ENCODE results near the gene HBG1.
"Not testable (repeated sequence)": the region's sequence is repeated elsewhere in the genome, so short reads cannot be mapped to it uniquely, and the experiment has no call there.

HBG1 gene

GRCh38 chr11:5277807-5278382 lies 28.2 kb upstream of the HBG1 start:
- no peak for DNase-seq (ENCODE audit: low read depth in 2 of 3, low spot score in 1 of 3)

GRCh38 chr11:5276697-5277096 lies 27.0 kb upstream of the HBG1 start:
- DNase-seq (ENCODE audit: low read depth in 2 of 3, low spot score in 1 of 3) = no peak

DNA sequence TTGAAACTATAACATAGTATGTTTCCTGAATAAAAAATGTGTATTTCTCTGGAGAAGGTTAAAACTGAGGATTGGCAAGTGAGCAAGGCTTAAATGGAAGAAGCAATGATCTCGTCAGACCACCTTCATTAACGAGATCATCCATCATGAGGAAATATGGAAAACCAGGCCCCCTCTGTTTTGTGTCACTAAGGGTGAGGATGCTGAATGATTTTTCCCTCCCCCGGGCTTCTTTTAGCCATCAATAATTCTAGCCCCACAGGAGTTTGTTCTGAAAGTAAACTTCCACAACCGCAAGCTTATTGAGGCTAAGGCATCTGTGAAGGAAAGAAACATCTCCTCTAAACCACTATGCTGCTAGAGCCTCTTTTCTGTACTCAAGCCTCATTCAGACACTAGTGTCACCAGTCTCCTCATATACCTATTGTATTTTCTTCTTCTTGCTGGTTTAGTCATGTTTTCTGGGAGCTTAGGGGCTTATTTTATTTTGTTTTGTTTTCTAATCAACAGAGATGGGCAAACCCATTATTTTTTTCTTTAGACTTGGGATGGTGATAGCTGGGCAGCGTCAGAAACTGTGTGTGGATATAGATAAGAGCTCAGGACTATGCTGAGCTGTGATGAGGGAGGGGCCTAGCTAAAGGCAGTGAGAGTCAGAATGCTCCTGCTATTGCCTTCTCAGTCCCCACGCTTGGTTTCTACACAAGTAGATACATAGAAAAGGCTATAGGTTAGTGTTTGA lies 25.9 kb upstream of the HBG1 start:
- no peak for DNase-seq (ENCODE audit: low read depth in 2 of 3, low spot score in 1 of 3)

- no peak for DNase-seq (ENCODE audit: low read depth in 2 of 3, low spot score in 1 of 3)
Measured at GRCh38 chr11:5274395-5274794, 24.7 kb upstream of the HBG1 start.

DNA sequence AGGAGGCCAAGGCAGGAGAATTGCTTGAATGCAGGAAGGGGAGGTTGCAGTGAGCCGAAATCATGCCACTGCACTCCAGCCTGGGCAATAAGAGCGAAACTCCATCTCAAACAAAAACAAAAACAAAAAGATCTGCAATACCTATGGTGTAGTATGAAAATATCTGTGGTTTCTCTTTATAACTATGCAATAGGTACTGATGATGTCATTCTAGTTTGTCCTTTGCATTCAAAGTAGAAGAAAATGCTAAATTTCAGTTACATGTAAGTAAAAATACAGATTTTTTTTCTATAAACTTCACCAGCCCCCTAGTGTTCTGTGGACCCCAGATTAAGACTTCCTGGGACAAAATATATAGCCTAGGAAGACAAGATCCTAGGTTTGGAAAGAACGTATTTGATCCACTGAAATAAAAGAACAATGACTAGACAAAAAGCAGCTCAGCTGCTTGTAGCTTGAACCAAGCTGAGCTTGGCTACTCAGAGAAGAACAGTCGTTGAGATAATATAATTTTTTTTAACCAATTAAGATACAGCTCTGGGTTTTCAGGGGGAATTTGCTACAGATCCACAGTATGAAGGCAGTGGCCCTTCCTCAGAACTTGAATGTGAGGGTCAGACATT lies 22.8 kb upstream of the HBG1 start:
- DNase-seq (ENCODE audit: low read depth in 2 of 3, low spot score in 1 of 3) = no peak

DNA sequence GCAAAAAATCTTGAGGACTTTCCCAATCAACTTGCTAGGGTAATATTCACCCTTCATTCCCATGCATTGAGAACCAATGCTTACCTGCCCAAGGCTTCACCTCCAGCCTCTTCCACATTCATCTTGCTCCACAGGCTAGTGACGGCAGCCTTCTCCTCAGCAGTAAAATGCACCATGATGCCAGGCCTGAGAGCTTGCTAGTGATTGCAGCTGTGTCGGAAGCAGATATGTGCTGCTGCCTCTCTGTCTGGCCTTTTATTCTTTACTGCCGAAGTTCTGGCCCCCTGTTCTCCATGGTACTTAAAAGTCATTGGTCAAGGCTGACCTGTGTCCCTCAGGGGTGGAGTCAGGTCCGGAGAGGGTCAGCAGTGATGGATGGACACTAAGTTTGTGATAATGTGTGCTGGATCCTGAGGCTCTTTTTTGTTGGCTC lies 20.1 kb upstream of the HBG1 start, which contains the start of gene HBE1:
TSS of gene HBE1 (minus strand) at position 231 of the 433 bp plus-strand sequence. CDS start at position 176, 55 bp downstream.
- DNase-seq (ENCODE audit: low read depth in 2 of 3, low spot score in 1 of 3) = no peak

DNA sequence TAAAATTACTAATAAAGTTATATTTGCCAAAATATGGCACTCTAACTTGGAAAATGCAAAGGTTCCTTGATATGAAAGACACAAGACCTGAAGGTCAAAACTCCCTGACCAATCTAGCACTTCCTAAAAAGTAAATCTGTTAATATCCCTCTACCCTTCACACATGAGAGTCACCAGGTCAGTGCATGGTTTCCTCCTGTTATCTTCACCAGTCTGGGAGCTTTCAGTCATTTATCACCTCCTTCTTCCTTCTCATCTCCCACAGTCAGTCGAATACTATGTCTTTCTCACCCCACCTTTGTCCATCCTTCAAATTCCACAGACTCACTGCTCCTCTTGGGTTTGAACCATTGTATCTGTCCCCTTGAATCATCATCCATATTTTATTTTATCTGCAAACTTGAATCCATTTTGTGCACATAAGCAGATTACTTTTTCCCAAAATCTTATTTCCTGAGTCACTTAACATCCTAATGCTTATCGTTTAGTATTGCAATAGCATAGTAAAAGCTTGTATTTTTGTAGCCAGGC lies 17.4 kb upstream of the HBG1 start:
- DNase-seq (ENCODE audit: low read depth in 2 of 3, low spot score in 1 of 3) = no peak

- no peak for DNase-seq (ENCODE audit: low read depth in 2 of 3, low spot score in 1 of 3)
Measured at GRCh38 chr11:5266609-5267008, 17.0 kb upstream of the HBG1 start.

DNA sequence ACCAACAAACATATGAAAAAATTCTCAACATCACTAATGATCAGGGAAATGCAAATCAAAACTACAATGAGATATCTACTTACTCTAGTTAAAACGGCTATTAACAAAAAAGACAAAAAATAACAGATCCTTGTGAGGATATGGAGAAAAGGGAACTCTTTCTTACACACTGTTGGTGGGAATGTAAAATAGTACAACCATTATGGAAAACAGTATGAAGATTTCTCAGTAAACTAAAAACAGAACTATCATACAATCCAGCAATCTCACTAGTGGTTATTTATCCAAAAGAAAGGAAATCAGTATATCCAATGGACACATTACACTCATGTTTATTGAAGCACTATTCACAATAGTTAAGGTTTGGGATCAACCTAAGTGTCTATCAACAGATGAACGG lies 16.2 kb upstream of the HBG1 start:
- DNase-seq (ENCODE audit: low read depth in 2 of 3, low spot score in 1 of 3) = no peak

DNA sequence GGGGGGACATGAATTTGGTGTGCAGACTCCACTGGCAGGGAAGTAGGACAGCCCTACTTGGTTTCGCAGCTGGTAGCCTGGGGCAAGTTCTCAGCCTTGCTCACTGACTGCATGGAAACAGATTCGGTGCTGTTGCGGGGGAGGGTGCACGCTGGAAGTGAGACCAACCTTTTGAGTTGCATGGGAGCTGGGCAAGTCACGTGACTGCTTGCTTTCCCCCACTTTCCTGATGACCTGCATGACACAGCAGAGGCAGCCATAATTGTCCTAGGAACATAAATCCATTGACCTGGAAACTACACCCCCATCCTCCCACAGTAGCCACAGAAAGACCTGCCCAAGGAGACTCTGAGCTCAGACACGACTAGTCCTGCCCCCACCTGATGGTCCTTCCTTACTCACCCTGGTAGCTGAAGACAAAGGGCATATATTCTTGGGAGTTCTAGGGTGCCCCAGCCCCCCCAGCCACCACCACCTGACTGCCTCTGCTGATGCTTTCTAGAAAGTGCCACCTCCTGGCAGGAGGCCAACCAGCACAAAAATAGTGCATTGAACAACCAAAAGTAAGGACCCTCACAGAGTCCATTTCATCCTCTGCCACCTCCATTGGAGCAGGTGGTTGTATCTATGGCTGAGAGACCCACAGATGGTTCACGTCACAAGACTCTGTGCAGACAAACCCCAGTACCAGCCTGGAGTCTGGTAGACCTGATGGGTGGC lies 9.0 kb upstream of the HBG1 start:
- no peak for DNase-seq (ENCODE audit: low read depth in 2 of 3, low spot score in 1 of 3)

DNA sequence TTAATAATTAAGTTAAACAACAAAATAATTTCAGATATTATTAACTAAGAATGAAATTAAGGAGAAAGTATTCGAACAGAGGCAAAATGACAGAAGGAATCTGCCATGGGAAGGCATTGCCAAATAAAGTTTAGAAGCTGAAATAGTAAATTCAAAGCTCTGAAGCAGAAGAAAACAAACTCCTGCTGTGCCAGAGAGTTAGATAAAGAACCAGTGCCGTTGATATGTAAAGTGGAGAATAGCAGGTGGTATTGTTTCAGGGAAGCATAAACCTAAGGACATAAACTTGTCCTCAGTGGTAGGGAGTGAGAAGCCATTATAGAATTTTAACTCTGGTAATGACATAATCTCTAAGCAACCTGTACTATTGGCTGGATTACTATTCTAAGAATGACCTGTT lies 7.6 kb upstream of the HBG1 start:
- no peak for DNase-seq (ENCODE audit: low read depth in 2 of 3, low spot score in 1 of 3)

DNA sequence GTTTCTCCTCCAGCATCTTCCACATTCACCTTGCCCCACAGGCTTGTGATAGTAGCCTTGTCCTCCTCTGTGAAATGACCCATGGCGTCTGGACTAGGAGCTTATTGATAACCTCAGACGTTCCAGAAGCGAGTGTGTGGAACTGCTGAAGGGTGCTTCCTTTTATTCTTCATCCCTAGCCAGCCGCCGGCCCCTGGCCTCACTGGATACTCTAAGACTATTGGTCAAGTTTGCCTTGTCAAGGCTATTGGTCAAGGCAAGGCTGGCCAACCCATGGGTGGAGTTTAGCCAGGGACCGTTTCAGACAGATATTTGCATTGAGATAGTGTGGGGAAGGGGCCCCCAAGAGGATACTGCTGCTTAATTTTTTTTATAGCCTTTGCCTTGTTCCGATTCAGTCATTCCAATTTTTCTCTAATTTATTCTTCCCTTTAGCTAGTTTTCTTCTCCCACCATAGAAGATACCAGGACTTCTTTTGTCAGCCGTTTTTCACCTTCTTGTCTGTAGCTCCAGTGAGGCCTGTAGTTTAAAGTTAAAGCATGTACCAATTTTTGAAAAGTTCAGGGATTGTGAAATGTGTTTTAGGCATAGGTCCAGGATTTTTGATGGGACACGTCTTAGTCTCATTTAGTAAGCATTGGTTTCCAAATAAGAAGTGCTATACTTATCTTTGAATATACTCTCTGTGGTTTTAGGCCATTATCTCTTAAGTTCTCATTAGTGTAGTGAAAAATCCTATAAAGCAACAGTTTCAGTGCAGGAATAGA lies 5.2 kb upstream of the HBG1 start, which contains the start of gene HBG2:
TSS of gene HBG2 (minus strand) at position 136 of the 768 bp plus-strand sequence. CDS start at position 83, 53 bp downstream.
- not testable (repeated sequence) for DNase-seq (ENCODE audit: low read depth in 2 of 3, low spot score in 1 of 3)

DNA sequence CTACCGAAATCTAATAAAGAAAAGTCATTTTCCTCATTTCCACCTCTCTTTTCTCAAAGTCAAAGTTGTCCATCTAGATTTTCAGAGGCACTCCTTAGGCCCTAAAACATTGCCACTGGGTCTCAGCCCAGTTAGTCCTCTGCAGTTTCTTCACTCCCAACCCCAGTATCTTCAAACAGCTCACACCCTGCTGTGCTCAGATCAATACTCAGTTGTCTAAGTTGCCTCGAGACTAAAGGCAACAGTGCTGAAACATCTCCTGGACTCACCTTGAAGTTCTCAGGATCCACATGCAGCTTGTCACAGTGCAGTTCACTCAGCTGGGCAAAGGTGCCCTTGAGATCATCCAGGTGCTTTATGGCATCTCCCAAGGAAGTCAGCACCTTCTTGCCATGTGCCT lies 4.4 kb upstream of the HBG1 start:
- not testable (repeated sequence) for DNase-seq (ENCODE audit: low read depth in 2 of 3, low spot score in 1 of 3)

DNA sequence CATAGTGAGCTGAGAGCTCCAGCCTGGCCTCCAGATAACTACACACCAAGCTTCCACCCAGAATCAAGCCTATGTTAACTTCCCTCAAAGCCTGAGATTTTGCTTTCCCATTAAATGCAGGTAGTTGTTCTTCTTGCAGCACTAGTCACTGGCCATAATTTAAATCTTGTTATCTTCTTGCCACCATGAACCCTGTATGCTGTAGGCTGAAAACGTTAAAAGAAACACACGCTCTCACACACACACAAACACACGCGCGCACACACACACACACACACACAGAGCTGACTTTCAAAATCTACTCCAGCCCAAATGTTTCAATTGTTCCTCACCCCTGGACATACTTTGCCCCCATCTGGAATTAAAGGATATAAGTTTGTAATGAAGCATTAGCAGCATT lies 3.8 kb upstream of the HBG1 start:
- not testable (repeated sequence) for DNase-seq (ENCODE audit: low read depth in 2 of 3, low spot score in 1 of 3)

DNA sequence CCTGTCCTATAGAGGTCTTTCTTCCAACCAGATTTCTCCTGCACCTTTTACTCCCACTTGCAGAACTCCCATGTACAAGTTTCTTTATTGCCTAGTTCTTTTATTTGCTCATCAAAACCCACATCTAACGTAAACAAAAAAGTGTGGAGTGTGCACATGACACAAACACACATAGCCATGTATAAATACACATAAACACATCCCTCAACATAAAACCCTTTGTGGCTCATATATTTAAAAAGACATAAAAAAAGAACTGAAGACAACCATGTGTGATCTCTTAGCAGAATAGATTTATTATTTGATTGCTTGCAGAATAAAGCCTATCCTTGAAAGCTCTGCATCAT lies 3.2 kb upstream of the HBG1 start:
- DNase-seq (ENCODE audit: low read depth in 2 of 3, low spot score in 1 of 3) = no peak

DNA sequence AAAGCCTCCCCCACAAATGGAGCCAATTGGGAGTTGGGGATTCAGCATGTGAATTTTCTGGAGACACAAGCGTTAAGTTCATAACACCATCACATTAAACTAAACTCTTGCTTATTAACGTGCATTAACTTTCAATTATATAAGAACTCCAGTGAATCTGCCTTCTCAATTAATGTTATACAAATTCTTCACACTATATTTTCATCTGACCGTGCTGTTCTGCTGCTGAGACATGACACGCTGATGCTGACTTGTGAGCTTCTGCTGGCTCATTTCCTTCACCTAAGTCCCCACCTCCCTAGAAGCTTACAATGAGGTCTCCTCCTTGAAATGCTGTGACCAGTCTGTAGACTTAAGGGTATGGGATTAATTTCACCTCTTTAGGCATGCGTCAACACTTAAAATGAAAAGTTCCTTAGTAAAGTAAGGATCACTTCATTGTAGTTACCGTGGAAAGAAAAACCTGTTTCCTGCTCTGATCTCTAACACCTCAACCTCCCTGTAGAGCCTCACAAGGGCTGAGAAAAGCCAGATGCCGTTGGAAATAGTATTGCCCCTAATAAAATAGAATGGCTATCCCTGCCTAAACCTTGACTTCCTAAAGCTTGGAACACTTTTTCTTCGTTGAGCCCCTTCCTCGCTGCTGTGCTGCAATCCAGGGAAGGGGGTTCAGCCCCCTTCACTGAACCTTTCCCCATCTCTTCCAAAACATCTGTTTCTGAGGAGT lies 2.7 kb upstream of the HBG1 start:
- no peak for DNase-seq (ENCODE audit: low read depth in 2 of 3, low spot score in 1 of 3)

- DNase-seq (ENCODE audit: low read depth in 2 of 3, low spot score in 1 of 3) = no peak
Measured at GRCh38 chr11:5251746-5252145, 2.1 kb upstream of the HBG1 start.

DNA sequence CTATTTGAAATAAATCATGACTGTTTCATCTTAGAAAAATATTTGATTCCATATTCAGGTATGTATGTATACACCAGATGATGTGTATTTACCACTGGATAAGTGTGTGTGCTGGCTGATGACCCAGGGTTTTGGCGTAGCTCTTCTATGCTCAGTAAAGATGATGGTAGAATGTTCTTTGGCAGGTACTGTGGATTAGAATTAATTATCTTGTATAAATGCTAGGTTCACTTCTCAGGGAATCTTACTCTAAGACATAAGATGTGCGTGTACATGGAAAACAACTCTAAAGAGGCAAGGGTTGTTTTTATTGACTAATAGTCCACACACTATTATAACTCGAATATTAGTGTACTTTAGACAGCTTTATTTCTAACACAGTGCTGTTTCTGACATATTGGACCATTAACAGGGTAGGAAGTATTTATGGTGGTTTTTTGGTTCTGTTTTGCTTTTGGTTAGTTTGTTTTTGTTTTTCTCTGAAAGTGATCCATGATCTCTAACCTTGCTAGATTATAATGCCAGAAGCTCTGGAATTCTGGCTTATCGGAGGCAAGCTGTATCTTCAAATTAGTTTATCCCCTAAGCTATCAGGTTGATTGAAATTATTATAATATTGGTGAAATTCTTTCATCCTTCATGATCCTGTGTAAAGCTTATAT lies 1.0 kb upstream of the HBG1 start:
- no peak for DNase-seq (ENCODE audit: low read depth in 2 of 3, low spot score in 1 of 3)

DNA sequence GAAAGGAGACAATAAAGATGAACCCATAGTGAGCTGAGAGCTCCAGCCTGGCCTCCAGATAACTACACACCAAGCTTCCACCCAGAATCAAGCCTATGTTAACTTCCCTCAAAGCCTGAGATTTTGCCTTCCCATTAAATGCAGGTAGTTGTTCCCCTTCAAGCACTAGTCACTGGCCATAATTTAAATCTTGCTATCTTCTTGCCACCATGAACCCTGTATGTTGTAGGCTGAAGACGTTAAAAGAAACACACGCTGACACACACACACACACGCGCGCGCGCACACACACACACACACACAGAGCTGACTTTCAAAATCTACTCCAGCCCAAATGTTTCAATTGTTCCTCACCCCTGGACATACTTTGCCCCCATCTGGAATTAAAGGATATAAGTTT lies 1.2 kb downstream of the HBG1 start:
- DNase-seq (ENCODE audit: low read depth in 2 of 3, low spot score in 1 of 3) = not testable (repeated sequence)
